Kidney glomerular epithelial cell (primary cell): ENCODE results near the gene ITPA.

Experiments used
- DNase-seq: peaks from one replicate; lab custom pipeline; 2025; lab: John Stamatoyannopoulos, UW

The ITPA gene

DNA sequence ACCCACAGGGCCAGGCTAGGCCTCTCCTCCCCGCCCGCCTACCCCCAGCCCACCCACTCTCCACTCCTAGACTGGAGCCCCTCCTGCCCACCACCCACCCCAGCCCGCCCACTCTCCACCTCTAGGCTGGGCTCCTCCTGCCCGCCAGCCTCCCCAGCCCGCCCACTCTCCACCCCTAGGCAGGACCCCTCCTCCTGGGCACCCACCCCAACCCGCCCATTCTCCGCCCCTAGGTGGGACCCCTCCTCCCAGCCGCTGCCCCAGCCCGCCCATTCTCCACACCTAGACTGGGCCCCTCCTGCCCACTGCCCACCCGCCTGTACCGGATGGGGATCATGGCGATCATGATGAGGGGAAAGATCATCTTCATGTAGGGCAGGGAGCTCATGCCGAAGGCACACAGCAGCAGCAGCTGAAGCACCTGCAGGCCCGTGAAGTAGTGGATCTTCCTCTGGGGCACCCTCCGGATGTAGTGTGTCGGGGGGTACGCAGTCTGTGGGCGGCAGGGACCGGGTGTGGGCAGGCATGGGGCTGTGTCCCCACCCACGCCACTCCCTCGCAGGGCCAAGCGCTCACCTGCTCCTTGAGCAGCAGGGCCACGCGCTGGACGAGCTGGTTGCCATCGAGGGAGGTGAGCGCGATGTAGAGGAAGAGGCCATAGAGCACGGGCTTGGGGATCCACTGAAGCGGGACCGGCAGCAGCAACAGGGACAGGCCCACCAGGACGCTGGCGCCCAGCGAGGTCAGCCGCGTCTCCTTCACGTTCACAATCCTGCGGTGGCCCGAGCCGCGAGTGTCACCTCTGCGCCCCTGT, 18.8 kb downstream of the ITPA start:
- no peak for DNase-seq

- DNase-seq, result no peak
These were observed 19.4 kb downstream of the ITPA start for GRCh38 chr20:3228750-3229032.

GRCh38 chr20:3229158-3229557, 19.9 kb downstream of the ITPA start:
- DNase-seq, result no peak

DNA sequence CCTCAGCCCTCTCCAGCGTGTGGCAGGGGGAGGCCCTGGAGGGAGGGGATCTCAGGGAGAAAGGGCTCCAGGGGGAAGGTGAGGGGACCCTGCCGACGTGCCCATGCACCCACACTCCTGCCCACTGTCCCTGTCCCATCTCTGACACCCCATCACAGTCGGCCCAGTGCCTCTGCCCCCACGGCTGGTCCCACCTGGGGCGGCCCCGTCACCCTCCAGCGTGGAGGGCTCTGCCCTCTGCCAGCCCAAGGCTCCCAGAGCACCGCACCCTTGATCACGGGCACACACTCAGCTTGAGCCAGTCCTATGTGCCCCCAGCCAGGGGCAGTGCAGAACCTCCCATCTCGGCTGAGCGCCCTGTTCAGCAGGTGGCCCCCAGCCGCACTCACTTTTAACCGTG, 20.5 kb downstream of the ITPA start:
- DNase-seq, result no peak

DNA sequence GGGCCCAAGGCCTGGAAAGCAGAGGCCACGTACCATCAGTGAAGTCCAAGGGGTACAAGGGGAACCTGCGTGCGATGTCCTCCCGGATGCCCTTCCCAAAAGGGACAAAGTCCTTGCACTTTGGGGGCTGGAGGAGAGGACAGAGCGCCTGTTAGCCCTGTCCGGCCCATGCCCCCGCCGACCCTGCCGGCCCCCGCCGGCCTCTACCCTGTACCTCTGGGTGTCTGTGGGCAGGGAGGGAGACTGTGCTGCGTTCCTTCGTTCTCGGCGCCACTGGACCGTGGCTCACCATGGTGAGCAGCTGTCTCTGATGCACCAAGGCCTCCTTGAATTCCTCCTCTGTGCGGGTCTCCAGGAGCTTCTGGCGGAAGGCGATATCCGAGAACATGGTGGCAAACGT, 21.8 kb downstream of the ITPA start:
- DNase-seq, result no peak

DNA sequence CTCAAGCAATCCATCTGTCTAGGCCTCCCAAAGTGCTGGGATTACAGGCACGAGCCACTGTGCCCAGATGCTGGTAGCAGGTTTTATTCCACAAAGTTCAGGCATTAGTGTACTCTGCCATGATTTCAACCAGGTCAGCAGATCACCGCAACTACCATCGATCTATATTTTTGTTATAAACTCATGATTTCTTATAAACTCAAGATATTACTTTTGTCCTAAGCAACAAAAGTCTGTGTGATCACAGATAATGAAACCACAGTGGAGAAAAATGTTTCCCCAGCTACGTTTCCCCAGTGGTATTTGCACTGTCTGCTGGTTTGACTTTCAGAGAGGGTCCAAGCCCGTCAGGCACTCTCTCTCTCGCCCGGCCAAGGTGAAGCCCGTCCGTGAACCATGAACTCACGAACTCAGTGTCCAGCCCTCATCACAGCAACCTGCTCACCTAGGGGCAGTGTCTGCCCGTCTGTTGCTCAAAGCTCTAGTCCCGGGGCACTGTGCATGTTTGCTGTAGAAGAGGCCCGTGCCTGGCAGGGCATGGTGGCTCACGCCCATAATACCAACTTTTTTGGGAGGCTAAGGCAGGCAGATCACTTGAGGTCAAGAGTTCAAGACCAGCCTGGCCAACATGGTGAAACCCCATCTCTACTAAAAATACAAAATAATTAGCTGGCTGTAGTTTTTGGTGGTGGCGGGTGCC, 22.7 kb downstream of the ITPA start:
- DNase-seq, result no peak

DNA sequence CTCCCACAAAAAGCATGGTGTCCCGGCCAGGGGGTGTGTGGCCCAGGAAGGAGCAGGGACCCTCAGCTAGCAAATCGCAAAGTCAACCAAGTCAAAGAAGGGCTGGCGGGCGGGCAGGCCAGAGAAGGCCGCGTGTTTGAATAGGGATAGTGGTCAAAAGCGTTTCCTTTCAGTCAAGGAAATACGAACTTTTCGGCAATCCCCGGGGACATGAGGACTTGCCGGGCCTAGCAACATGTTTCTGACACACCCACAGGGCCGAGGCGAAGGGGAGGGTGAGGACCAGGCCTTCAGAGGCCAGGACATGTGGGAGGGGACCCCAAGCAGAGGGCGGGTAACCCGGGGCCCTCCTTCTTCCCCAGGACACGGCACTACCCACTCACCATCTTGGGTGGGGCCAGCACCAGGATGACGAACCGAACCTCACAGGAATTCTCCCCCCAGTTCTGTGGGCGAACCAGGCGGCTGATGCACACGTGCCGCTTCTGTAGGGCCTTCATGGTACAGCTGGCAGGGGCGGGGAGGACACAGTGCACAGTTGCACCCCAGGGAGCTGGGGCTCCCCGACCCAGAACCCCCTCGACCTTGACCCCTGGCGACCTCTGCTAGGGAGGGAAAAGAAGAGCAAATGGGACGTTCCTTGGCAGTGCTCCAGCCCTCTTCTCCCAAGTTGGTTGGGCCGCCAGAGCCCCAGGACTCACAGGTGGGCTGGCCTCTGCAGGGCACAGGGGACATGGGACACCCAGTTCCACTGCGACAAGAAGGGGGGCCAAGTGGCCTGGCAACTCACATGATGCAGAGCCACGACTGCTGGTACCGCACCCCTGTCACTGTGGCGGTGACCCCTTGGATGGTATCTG, 24.1 kb downstream of the ITPA start:
- no peak for DNase-seq

GRCh38 chr20:3233991-3234498, 24.7 kb downstream of the ITPA start:
- DNase-seq, result no peak

- peak; percentile 13 for DNase-seq
These were observed 26.5 kb downstream of the ITPA start for GRCh38 chr20:3235666-3236324.

GRCh38 chr20:3237011-3237957, 28.0 kb downstream of the ITPA start:
- no peak for DNase-seq

- no peak for DNase-seq
These were observed 28.8 kb downstream of the ITPA start for GRCh38 chr20:3237958-3238615.

GRCh38 chr20:3238616-3239025, 29.3 kb downstream of the ITPA start:
- no peak for DNase-seq

DNA sequence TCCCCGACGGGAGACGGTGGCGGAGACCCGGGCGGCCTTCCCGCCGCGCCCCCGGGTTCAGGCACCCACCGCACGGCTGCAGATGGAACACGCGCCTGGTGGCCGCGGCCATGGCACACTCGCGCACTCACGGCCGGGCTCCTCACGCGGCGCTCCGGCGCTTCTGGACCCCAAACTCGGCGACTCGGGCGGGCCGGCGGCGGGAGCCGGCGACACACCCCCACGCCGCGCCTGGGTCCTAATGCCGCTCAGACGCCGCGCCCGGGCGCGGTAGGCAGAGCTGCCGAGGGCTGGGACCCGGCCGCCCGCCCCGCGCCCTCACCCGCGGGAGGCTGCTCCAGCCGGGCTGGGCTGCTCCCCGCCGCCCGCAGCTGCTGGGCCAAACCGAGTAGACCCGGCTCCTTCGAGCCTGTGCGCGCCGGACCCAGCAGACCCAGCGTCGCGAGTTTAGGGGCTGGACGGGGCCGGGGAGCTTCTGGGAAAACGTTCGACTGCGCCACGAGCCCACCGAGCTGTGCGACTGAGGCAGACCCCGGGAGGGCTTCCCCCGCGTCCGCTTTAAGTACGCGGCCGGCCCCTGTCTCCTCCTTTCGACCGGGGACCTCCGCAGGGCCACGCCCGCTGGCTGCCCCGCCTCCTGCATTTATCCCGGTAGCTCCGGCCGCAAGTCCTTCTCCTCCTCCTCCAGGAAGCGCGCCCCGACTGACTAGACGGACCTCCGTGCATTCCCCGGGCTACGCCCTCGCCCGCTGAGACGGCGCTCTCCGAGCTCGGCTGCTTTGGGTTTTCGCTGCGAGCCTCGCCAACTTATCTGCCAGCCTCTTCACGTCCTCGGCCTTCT, 29.9 kb downstream of the ITPA start, which contains the start of gene SLC4A11:
Gene SLC4A11, minus strand, starts transcription at position 165 of the 841 bp plus-strand sequence. Its CDS starts 53 bp downstream, at position 112.
- peak; percentile 45 for DNase-seq

- DNase-seq, result no peak
These were observed 30.8 kb downstream of the ITPA start for GRCh38 chr20:3239867-3240775.

DNA sequence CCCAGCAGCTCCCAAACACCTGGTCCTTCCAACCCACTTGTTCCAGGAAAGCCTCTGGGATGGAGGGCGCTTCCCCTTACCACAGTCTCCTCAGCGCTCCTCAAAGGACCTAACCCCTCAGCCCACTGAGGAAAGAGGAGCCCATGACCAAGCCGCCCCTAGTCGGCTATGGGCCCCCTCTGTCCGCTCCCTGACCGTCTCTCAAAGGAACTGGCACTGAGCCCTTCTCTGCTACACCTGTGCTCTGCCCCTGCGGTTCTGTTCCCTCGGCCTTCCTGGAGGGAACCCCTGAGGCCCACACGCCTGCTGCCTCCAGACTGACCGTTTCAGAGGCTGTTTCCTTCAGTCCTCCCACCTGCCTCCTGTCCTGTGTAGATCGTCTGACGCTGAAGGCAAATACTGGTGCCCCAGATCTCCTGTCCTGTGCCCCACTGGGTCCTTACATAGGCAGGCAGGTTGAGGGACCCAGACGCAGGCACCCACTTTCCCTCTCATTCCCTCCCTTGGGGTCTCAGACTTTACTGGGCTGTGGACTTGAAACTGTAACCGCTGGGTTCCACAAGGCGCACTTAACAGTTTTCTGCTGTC, 31.6 kb downstream of the ITPA start:
- DNase-seq, result no peak

DNA sequence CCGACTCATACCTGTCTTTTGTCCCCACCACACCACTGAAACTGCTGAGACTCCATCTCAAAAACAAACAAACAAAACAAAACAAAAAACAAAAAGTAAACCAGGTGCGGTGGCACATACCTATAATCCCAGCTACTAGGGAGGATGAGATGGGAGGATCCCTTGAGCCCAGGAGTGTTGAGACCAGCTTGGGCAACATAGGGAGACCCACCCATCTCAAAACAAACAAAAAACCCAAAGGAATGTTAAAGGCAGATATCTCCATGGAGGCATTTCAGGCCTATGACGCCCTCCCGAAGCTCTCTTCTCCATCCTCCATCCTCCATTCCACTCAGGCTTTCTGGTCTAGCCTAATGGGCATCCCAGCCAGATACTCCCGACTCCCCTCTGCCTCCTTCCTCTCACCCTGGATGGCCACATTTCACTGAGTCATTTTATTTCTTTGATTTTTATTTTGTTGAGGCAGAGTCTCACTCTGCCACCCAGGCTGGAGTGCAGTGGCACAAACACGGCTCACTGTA, 32.9 kb downstream of the ITPA start:
- no peak for DNase-seq

GRCh38 chr20:3243718-3244358, 34.5 kb downstream of the ITPA start:
- no peak for DNase-seq
